HTR-8/SVneo (cell line): Measurements from ENCODE around the gene GAB1.

Experiments
- DNase-seq: peaks from one replicate; pipeline ENCODE4 v3.0.0; 2011; ENCODE audit warnings: low spot score, mixed read lengths; ENCODE audit not compliant: insufficient read length
- FAIRE-seq: peaks from 2 replicates; lab custom pipeline; 2011; peaks lifted over from hg19 to GRCh38; lab: Jason Lieb, UNC

The GAB1 gene

DNA sequence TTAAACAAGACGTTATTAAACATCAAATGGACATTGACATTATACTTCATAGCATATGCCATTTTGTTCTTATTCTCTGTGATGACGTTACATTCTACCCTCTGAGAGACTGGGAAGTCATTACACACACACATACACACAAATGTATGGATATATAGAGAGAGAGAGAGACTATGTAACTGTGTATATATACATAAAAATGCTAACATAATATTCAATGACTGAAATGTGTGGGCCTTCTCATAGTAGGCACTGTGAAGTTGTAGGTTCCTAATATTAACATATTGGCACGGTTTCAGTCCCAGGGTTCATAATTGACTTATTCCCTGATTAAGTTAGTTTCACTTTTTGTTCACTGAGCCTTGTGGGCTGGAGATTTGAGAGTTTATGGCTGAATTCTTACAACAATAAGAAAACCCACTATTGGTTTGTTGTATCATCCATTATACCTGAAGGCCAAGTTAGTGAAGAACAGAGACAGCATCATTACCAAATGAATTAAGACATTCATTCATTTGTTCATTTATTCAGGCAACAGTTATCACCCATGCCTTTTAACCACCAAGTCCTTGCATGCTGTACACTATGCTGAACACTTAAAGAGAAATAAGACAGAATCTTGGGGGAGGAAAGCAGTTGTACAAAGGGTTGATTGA is 68.5 kb downstream of the GAB1 start:
- FAIRE-seq, result no peak

GRCh38 chr4:143406523-143406922 is 69.8 kb downstream of the GAB1 start:
- FAIRE-seq (no peak), DNase-seq (no peak)

More for the DNA sequence above, 68.5 kb downstream of the GAB1 start:
- DNase-seq, result no peak

GRCh38 chr4:143407474-143407873 is 70.8 kb downstream of the GAB1 start:
- FAIRE-seq, result no peak
- no peak for DNase-seq

DNA sequence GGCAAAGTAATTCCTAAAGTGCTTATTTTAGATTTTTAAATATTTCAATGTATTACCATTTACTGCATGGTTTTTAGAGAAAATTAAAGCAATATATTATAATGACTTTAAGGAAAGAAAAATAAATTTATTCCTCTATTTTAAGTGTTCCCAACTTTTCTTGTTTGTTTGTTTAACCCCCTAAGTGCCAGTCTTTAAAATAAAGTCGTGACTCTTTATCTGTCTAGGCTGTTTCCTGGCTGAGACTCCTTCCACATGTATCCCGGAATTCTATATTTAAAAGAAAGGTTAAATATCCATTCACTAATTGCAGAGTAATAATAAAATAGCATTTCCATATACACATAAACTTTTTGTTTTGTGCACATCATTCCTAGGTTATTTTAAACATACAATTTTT is 71.2 kb downstream of the GAB1 start:
- FAIRE-seq (no peak), DNase-seq (no peak)

DNA sequence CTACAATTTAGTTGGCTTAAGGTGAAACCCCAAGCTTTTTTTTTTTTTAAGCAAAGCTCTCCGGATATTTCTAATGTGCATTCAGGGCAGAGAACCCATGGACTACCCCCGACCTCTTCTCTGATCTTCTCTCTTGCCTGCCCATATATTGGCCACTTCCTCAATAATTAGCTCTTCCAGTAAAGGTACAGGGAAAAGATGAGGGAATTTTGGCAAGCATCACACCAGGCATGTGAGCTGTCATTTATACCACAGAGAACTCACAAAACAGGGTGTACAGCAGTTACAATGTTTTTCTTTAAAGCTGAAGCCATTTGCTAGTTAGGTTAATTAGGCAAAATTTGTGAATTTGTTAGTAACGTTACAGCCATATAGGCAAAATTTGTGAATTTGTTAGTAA is 73.3 kb downstream of the GAB1 start:
- FAIRE-seq (no peak), DNase-seq (no peak)

- DNase-seq (no peak), FAIRE-seq (no peak)
These were observed 75.1 kb downstream of the GAB1 start for GRCh38 chr4:143411527-143412419.

- DNase-seq (no peak), FAIRE-seq (no peak)
These were observed 75.7 kb downstream of the GAB1 start for GRCh38 chr4:143412420-143412758.

GRCh38 chr4:143417679-143418403 is 81.2 kb downstream of the GAB1 start:
- DNase-seq, result no peak
- FAIRE-seq, result no peak

DNA sequence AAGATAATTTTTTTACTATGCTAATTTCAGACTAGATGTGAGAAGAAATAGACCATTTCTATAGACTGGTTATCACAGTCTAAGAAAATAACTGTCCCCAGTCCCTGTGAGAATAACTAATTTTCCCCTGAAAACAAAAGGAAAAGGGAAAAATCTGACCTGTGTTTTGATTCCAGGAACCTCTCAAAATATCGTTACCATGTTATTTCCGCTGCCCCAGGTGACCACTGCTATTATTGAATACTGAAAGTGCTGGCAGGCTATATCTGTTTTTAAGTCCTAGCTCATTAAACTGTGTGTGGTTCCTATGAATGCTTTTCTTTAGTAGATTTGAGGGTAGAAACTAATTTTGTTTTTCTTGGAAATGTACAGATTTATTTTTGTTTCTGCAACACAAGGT is 83.6 kb downstream of the GAB1 start:
- no peak for DNase-seq
- FAIRE-seq, result no peak

GRCh38 chr4:143421609-143422008 is 84.9 kb downstream of the GAB1 start:
- no peak for FAIRE-seq
- no peak for DNase-seq

DNA sequence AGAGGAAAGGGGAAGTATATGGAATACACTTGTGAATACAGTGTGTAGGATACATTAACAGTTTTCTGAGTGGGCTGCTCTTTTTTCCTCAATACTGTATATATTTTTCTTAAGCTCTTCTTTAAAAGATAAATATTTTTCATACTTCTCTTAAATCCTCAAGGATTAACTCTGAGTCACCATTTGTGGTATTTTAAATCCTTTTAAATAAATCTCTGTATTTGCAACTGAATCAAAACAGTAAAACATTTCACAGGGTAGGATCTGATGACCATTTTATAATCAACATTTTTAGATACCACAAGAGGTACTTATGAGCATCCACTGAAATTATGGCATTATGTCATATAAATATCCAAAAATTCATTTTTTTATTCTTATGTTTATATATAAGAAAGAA is 87.6 kb downstream of the GAB1 start:
- DNase-seq, result no peak
- FAIRE-seq, result no peak

DNA sequence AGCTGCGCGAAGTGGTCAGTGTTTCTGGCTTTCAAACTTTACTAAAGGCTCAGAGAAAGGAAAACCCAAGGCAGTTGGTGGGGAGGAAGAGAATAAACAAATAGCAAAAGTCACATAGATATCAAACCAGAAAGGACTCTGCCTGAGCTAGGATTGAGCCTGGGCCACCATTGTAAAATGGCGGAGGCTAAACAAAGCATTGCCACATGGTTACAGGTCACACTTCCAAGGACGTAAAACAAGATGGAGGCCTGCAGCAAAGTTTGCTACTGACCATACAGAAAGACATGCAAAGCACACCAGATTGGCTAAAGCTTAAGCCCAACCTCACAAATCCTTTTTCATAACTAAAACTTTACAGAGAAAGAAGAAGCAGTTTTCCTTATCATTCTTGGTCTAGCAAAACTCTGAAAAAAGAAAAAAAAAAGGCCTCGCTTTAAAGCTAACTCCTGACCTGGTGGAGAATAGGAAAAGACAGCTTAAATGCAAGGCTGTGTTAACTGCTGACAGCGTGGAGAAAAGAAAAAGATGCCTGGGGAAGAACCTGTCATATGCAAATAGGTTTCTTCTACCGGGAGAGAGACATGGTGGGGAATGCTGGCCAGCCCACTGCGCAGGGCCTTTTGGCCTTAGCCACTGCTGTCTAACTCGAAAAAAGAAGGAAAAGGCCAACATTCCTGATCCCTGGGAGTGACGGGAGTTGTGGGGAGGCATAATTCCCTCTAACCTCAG is 95.0 kb downstream of the GAB1 start:
- DNase-seq (no peak), FAIRE-seq (peak; percentile 46)

DNA sequence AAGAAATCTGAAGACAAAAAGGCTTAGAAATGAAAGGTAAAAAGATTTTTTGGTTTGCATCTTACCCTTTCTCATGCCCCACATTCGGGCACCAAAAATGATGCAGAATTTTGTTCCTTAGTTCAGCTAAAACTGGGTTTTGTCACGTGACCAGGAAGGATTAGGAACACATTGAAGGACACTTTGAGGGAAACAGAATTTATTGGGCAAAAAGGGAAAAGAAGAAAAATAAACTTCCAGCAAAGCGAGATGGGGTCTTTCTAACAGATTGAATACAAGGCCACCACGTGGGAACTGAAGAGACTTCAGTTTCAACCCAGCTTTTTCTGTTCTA is 95.5 kb downstream of the GAB1 start:
- FAIRE-seq (no peak), DNase-seq (no peak)

DNA sequence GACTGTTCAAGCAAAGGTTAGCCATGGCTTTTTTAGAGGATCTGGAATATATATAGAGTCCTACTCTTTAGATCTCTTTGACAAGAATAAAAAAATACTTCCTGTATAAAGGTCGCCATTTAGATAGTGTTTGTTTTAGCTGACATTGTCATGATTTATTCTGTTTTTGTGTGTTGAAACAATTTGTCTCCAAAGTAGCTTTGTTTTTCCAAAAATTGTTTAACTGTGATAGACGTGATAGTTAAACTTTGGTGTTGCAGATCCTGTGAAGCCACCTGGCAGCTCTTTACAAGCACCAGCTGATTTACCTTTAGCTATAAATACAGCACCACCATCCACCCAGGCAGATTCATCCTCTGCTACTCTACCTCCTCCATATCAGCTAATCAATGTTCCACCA is 96.6 kb downstream of the GAB1 start:
- FAIRE-seq (no peak), DNase-seq (no peak)

- FAIRE-seq (no peak), DNase-seq (no peak)
These were observed 99.3 kb downstream of the GAB1 start for GRCh38 chr4:143435955-143436354.

- DNase-seq (no peak), FAIRE-seq (no peak)
These were observed 100.8 kb downstream of the GAB1 start for GRCh38 chr4:143437476-143437875.

DNA sequence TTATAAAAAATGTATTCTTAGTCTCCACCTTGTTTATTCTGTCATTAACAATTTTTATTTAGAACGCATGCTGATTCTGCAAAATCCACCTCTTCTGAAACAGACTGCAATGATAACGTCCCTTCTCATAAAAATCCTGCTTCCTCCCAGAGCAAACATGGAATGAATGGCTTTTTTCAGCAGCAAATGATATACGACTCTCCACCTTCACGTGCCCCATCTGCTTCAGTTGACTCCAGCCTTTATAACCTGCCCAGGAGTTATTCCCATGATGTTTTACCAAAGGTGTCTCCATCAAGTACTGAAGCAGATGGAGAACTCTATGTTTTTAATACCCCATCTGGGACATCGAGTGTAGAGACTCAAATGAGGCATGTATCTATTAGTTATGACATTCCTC is 101.3 kb downstream of the GAB1 start:
- FAIRE-seq (no peak), DNase-seq (no peak)

GRCh38 chr4:143438710-143439109 is 102.0 kb downstream of the GAB1 start:
- FAIRE-seq (no peak), DNase-seq (no peak)

DNA sequence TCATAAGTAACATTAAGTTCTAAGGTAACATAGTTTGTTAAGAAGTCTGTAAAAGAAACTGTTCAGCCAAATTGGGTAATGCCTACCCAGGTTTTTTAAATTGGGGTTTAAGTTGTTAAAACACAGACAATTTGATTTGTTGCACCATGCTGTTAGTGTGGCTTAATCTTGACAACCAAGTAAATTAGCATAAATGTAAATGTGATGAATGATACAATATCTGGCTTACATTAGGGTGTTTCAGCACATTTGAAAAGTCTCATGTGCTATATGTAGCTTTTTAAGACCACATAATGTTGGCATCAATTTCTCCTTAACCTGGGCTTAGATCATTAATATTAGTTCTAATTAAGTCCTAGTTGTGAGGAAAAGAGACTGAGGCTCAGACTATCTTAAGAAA is 104.4 kb downstream of the GAB1 start:
- DNase-seq (no peak), FAIRE-seq (no peak)

DNA sequence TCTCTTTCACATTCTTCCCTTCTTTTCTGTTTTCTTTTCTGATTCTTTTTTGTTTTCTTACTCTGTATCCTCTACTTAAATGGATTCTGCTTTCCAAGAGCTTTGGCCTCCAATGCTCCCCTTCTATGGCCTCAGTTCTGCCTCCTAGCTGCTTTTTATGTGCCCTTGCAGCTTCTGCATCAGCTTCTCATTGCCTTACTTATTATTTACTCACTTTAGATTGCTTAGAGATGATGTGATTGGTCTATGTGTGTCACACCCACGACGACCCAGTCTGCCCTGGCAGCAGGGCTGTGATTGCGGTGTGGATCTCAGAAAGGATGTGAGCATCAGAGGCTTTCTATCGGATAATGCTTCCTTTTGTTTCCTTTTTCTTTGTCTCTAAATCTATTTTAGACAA is 105.0 kb downstream of the GAB1 start:
- no peak for FAIRE-seq
- no peak for DNase-seq

DNA sequence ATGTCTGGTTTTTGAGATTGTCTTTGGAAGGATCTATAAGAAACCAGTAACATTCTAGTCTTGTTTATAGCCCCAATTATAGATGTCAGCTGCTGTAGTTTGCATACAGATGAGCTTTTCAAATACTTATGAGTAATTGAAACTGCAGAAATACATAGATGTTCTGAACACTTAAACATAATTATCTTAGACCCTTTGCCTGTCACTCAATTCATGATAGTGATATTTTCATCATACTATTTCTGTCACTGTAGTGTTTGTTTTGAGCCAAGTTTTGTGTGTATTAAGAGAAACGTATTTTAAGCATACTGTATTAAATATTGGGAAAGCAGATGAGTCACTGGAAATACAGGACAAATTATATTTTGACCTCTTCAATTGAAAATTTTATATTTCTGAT is 107.1 kb downstream of the GAB1 start:
- DNase-seq (no peak), FAIRE-seq (no peak)
